Suprapubic skin (tissue), 4 donors: Measurements from ENCODE around the gene COP1. TPM values are rescaled to one million over a fixed set of nuclear protein-coding genes. Genes with fewer than 3 reads are reported as not detected.

Source experiments
- DNase-seq, 2 donors: peaks; one replicate each; pipeline ENCODE4 v3.0.0-alpha.2; 2019; ENCODE audit warnings: low spot score in 2 of 2
- H3K27ac ChIP-seq: fragments of 200-600 bp; sonication (generic); one replicate; pipeline ENCODE4 v1.5.1; 2019
- H3K27me3 ChIP-seq: fragments of 200-600 bp; sonication (generic); one replicate; pipeline ENCODE4 v1.5.1; 2019
- H3K36me3 ChIP-seq: fragments of 200-600 bp; sonication (generic); one replicate; pipeline ENCODE4 v1.5.1; 2019
- H3K4me1 ChIP-seq: fragments of 200-600 bp; sonication (generic); one replicate; pipeline ENCODE4 v1.5.1; 2019
- H3K4me3 ChIP-seq: fragments of 200-600 bp; sonication (generic); one replicate; pipeline ENCODE4 v1.5.1; 2019; ENCODE audit warnings: mild to moderate bottlenecking
- H3K9me3 ChIP-seq: fragments of 200-600 bp; sonication (generic); one replicate; pipeline ENCODE4 v1.5.1; 2019
- EP300 ChIP-seq: sonication (generic); formaldehyde crosslinking; IDR thresholded peaks from one replicate; pipeline ENCODE4 v1.6.1; 2017; ENCODE audit warnings: antibody characterized with exemption
- POLR2A ChIP-seq, 2 donors: fragments of 450-650 bp; IDR thresholded peaks; one replicate each; pipeline ENCODE4 v1.6.1; 2017; ENCODE audit warnings: antibody characterized with exemption in 2 of 2, mild to moderate bottlenecking in 2 of 2, moderate library complexity in 2 of 2
- POLR2AphosphoS5 ChIP-seq, 3 donors: sonication (generic); formaldehyde crosslinking; IDR thresholded peaks; one replicate each; pipeline ENCODE4 v1.6.1; 2017; ENCODE audit warnings: antibody characterized with exemption in 3 of 3
- WGBS: methylation state at CpG from one replicate; pipeline ENCODE4 v1.1.5; 2018; 5-methylcytosine and 5-hydroxymethylcytosine counted together
- total RNA-seq, 4 donors: library from RNA; depleted of rRNA; stranded (reverse); fragments of >200 nt; gene quantifications; one replicate each; pipeline ENCODE4 v1.1.0, GENCODE V29; 2016
- TF ChIP-seq, protein P1 (sequence below), 2 donors: fragments of 200-600 bp in 1 of 2; fragments of 450-650 bp in 1 of 2; sonication (generic) in 1 of 2; IDR thresholded peaks; one replicate each; pipeline ENCODE4 v1.5.1; 2016 to 2019; ENCODE audit warnings: antibody characterized with exemption in 2 of 2, mild to moderate bottlenecking in 1 of 2, moderate library complexity in 1 of 2

The COP1 gene
- total RNA-seq, 4 donors from 2014 or later: 33.2 to 84.1 (median 52.3) TPM

DNA sequence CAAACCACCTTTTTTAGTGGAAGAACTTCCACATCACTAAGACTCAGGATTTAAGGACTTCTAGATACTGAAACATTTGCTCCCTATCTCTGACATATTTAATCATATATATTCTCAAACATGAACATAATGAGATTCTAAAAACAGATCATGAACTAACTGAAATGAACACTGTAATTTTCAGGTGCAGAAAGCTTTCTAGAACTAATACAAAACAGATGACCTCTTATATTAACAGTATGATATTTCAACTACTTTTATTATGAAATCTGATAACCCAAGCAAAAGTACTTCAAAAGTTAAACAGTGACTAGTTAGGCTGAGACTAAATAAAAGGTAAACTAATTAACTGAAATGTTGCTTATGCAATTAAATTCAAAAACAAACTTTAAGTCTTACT lies 157.5 kb downstream of the COP1 start:
- Histone ChIP-seq H3K27ac (no peak overlapping the region), H3K36me3 (no peaks in the 10 kb centered on the region), H3K9me3 (no peaks in the 10 kb centered on the region), H3K27me3 (no peaks in the 10 kb centered on the region), H3K4me1 (no peaks in the 10 kb centered on the region), H3K4me3 (no peak overlapping the region)
- TF ChIP-seq POLR2A (IDR thresholded peaks at IDR 0.05) (no peak), POLR2AphosphoS5 (IDR thresholded peaks at IDR 0.05) (no peak), EP300 (no peak)
- TF ChIP-seq, protein P1, sequence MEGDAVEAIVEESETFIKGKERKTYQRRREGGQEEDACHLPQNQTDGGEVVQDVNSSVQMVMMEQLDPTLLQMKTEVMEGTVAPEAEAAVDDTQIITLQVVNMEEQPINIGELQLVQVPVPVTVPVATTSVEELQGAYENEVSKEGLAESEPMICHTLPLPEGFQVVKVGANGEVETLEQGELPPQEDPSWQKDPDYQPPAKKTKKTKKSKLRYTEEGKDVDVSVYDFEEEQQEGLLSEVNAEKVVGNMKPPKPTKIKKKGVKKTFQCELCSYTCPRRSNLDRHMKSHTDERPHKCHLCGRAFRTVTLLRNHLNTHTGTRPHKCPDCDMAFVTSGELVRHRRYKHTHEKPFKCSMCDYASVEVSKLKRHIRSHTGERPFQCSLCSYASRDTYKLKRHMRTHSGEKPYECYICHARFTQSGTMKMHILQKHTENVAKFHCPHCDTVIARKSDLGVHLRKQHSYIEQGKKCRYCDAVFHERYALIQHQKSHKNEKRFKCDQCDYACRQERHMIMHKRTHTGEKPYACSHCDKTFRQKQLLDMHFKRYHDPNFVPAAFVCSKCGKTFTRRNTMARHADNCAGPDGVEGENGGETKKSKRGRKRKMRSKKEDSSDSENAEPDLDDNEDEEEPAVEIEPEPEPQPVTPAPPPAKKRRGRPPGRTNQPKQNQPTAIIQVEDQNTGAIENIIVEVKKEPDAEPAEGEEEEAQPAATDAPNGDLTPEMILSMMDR (IDR thresholded peaks at IDR 0.05): no peak
- no peak for DNase-seq

DNA sequence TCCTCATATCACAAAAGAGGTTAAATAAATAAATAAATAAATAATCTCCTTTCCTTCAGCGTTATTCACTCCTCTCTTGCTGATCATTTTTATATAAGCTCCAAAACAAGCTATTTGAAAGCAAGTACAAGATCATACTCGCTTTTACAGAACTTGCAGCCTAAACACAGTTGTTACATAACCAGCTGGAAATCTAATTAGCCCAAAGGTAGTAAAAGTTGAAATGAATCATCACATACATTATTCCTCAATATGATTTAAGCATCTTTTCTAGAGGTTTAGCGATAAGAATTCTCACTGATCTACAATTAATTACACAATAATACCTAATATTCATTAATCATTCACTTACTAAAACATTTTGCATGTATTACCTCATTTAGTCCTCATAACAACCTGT lies 160.2 kb downstream of the COP1 start:
- no peaks in the 10 kb centered on the region for H3K27me3 ChIP-seq
- no peaks in the 10 kb centered on the region for H3K4me1 ChIP-seq
- TF ChIP-seq POLR2AphosphoS5 (IDR thresholded peaks at IDR 0.05): no peak
- no peak for TF ChIP-seq POLR2A (IDR thresholded peaks at IDR 0.05)
- TF ChIP-seq EP300: no peak
- TF ChIP-seq, protein P1 (IDR thresholded peaks at IDR 0.05): no peak
- no peak for DNase-seq
- WGBS: 52% methylated on average over 3 of the region's 3 CpGs
- H3K27ac ChIP-seq: no peak overlapping the region
- no peaks in the 10 kb centered on the region for H3K9me3 ChIP-seq
- no peak overlapping the region for H3K4me3 ChIP-seq
- peaks cover 12% of the 10 kb centered on the region for H3K36me3 ChIP-seq

DNA sequence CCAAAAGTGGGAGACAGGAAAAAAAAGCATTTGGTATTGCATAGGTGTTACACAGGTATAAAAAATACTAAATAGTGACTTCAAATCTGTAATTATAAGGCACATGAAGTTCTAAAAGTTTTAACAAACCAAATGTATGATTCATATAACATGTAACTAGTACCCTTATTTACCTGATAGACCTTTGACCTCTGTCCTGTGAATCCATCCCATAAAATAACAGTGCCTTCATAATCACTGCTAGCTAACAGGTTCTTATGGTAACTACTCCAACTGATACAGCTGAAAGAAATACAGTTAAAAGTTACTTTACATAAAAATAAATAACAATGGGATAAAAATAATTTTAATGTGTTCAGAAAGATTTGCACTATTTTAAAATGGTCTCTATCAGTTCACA lies 163.5 kb downstream of the COP1 start:
- Histone ChIP-seq H3K27me3 (no peaks in the 10 kb centered on the region), H3K27ac (no peak overlapping the region), H3K4me1 (no peaks in the 10 kb centered on the region), H3K9me3 (no peaks in the 10 kb centered on the region), H3K36me3 (peaks cover 27% of the 10 kb centered on the region), H3K4me3 (no peak overlapping the region)
- TF ChIP-seq, protein P1 (IDR thresholded peaks at IDR 0.05): no peak
- TF ChIP-seq EP300 (no peak), POLR2A (IDR thresholded peaks at IDR 0.05) (no peak), POLR2AphosphoS5 (IDR thresholded peaks at IDR 0.05) (no peak)
- no peak for DNase-seq

DNA sequence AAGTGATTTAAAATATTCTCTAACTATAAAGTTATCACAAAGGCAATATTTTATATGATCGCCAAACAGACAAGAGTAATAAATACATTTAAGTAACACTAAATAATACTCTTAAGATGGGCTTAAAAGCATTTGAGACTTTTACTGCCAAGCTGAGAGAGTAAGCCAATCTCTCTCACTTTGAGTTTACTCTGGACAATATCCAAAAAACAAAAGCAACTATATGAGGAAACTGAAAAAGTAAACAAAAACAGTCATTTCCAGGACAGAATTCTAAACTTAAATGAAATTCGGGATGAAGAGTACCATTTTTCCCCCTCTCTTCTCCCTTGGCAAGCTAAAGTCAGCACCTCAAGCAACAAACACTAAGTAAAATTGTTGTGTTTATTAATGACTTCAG lies 173.2 kb downstream of the COP1 start:
- TF ChIP-seq, protein P1 (IDR thresholded peaks at IDR 0.05): no peak
- TF ChIP-seq POLR2AphosphoS5 (IDR thresholded peaks at IDR 0.05): no peak
- no peak for TF ChIP-seq EP300
- TF ChIP-seq POLR2A (IDR thresholded peaks at IDR 0.05): no peak
- Histone ChIP-seq H3K4me3 (no peak overlapping the region), H3K27me3 (no peaks in the 10 kb centered on the region), H3K27ac (no peak overlapping the region), H3K36me3 (peaks cover 9% of the 10 kb centered on the region), H3K9me3 (no peaks in the 10 kb centered on the region), H3K4me1 (no peaks in the 10 kb centered on the region)
- no peak for DNase-seq
- 47% methylated on average over 2 of the region's 2 CpGs for WGBS

DNA sequence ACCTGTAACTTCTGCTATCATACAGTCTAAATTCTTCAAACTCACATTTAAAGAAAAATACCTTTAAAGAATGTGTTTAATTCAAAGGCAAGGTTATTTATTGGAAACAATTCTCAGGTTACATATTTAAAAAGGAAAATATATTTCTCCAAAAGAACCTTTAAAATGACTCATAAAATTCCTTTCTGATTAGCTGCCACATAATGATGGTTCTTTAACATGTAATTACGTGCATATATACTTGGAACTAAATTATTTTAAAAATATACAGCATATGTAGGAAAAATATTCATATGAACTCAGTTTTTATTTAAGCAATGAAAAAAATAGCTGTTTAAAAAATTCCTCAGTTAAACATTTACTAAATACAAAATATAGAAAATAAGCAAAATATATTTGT lies 173.6 kb downstream of the COP1 start:
- Histone ChIP-seq H3K4me1 (no peaks in the 10 kb centered on the region), H3K36me3 (peaks cover 8% of the 10 kb centered on the region), H3K9me3 (no peaks in the 10 kb centered on the region), H3K27ac (no peak overlapping the region), H3K27me3 (no peaks in the 10 kb centered on the region), H3K4me3 (no peak overlapping the region)
- TF ChIP-seq EP300: no peak
- no peak for TF ChIP-seq POLR2AphosphoS5 (IDR thresholded peaks at IDR 0.05)
- TF ChIP-seq, protein P1 (IDR thresholded peaks at IDR 0.05): no peak
- no peak for TF ChIP-seq POLR2A (IDR thresholded peaks at IDR 0.05)
- 55% methylated on average over 1 of the region's 1 CpG for WGBS
- DNase-seq: no peak
